Panc1 (cell line): ENCODE results near the gene XKR8. TPM values are rescaled to one million over a fixed set of nuclear protein-coding genes. Genes with fewer than 3 reads are reported as not detected.

Experiments
- ATAC-seq: fragments of 200-7000 bp; cut with Tn5 transposase; 2 replicates; pipeline ENCODE4 v1.9.1; 2020; ENCODE audit warnings: mild to moderate bottlenecking, moderate library complexity
- BruUV-seq: library from RNA; stranded (reverse); fragments of 400-500 nt; replicated peaks from 2 replicates; lab custom pipeline; 2021; lab: Mats Ljungman, UMichigan
- CTCF ChIA-PET: fragments of 300-600 bp; sonication (Branson Sonifier 250); formaldehyde crosslinking; loops from one replicate; lab custom pipeline; 2022; ENCODE audit warnings: antibody characterized with exemption; lab: Charles Lee
- POLR2A ChIA-PET: fragments of 300-600 bp; sonication (Branson Sonifier 250); formaldehyde crosslinking; loops from one replicate; lab custom pipeline; 2022; ENCODE audit warnings: antibody characterized with exemption; lab: Charles Lee
- DNase-seq: peaks from one replicate; pipeline ENCODE4 v3.0.0-alpha.2; 2010; ENCODE audit warnings: low read depth, low spot score
- H3K27ac ChIP-seq: 2 replicates; pipeline ENCODE4 v1.5.1; 2011; ENCODE audit warnings: mild to moderate bottlenecking, low read length, inconsistent platforms
- H3K27me3 ChIP-seq: fragments of 200-500 bp; sonication (Bioruptor generic); 2 replicates; pipeline ENCODE4 v1.6.0; 2014; ENCODE audit warnings: low read length, inconsistent platforms; ENCODE audit not compliant: control insufficient read depth, insufficient read depth
- H3K36me3 ChIP-seq: fragments of 200-500 bp; sonication (Bioruptor generic); 2 replicates; pipeline ENCODE4 v1.5.1; 2014; ENCODE audit warnings: inconsistent platforms, mild to moderate bottlenecking, low read length, moderate library complexity; ENCODE audit not compliant: control insufficient read depth, insufficient read depth
- H3K4me1 ChIP-seq: 2 replicates; pipeline ENCODE4 v1.5.1; 2011; ENCODE audit warnings: inconsistent platforms, mild to moderate bottlenecking, low read length, moderate library complexity; ENCODE audit not compliant: control insufficient read depth, insufficient read depth
- H3K4me3 ChIP-seq, 2 experiments: 2 replicates each; pipeline ENCODE4 v1.5.1; 2011 to 2012; ENCODE audit warnings: low read depth in 2 of 2, low read length in 2 of 2, mild to moderate bottlenecking in 2 of 2, inconsistent platforms in 1 of 2, moderate library complexity in 1 of 2
- H3K9me3 ChIP-seq: fragments of 200-500 bp; sonication (Bioruptor generic); 2 replicates; pipeline ENCODE4 v1.5.1; 2014; ENCODE audit warnings: low read depth, mild to moderate bottlenecking, inconsistent platforms, low read length, moderate library complexity; ENCODE audit not compliant: control insufficient read depth, insufficient read depth
- CTCF ChIP-seq: fragments of 450-650 bp; IDR thresholded peaks from 2 replicates; pipeline ENCODE4 v1.5.1; 2017; ENCODE audit warnings: mild to moderate bottlenecking
- POLR2AphosphoS5 ChIP-seq: IDR thresholded peaks from 2 replicates; pipeline ENCODE4 v1.6.1; 2012; ENCODE audit warnings: mild to moderate bottlenecking, low read depth, low read length, moderate library complexity
- REST ChIP-seq, 2 experiments: IDR thresholded peaks; 2 replicates each; pipeline ENCODE4 v1.6.1; 2011 to 2012; ENCODE audit warnings: low read depth in 2 of 2, control low read depth in 1 of 2, low read length in 1 of 2, mild to moderate bottlenecking in 1 of 2, moderate library complexity in 1 of 2; ENCODE audit not compliant: insufficient read depth in 1 of 2
- SIN3A ChIP-seq: IDR thresholded peaks from 2 replicates; pipeline ENCODE4 v1.6.1; 2012; ENCODE audit warnings: low read depth, mild to moderate bottlenecking, low read length, moderate library complexity, borderline replicate concordance; ENCODE audit not compliant: insufficient read depth
- TCF7L2 ChIP-seq: IDR thresholded peaks from 2 replicates; pipeline ENCODE4 v1.6.1; 2011; ENCODE audit warnings: mild to moderate bottlenecking, low read depth, low read length, inconsistent platforms
- in situ Hi-C: cut with HindIII; loops from 2 replicates; pipeline ENCODE4 v1.10.0; 2016; ENCODE audit warnings: low sequenced_read_pairs, low pct_unique_long_range_greater_than_20kb
- intact Hi-C: fragments of 100-400 bp; cut with micrococcal nuclease; formaldehyde crosslinking; loops from one replicate; pipeline ENCODE4 v1.10.0; 2022; ENCODE audit not compliant: unreplicated experiment
- total RNA-seq: library from RNA; stranded (reverse); gene quantifications from one replicate; pipeline ENCODE4 v1.2.1, GENCODE V29; 2021; ENCODE audit not compliant: unreplicated experiment

XKR8 gene
- total RNA-seq, 1 experiment from 2014 or later = 10.6 TPM

GRCh38 chr1:27960762-27961645, 1.2 kb downstream of the XKR8 start:
- intact Hi-C loops (no loop called here), in situ Hi-C loops (no loop called here)
- DNase-seq (no peak), ATAC-seq (no peak)
- H3K9me3 ChIP-seq = no peaks in the 10 kb centered on the region
- H3K27ac ChIP-seq = peak overlapping the region; percentile 83; the same call in 1 of the 2 replicates
- TF ChIP-seq POLR2AphosphoS5 (no peak), CTCF (no peak), TCF7L2 (no peak), SIN3A (no peak), REST (IDR thresholded peaks at IDR 0.05; ENCODE audit: insufficient read depth in 1 of 2, low read depth in 2 of 2, low read length in 1 of 2) (no peak)
- no peaks in the 10 kb centered on the region for H3K27me3 ChIP-seq
- no peaks in the 10 kb centered on the region; the same call in 1 of the 2 replicates for H3K36me3 ChIP-seq
- H3K4me3 ChIP-seq = peak overlapping the region; percentile 78 to 83; a peak in 3 of 4 replicates
- POLR2A ChIA-PET = interaction anchor here (0.6 kb wide), 1 partner anchor 141 kb away, joined by 3 read pairs; no protein-coding TSS in a partner anchor
- CTCF ChIA-PET = interaction anchor here (0.5 to 0.6 kb wide), 2 partner anchors 40 to 403 kb away, joined by 3 to 11 read pairs; no protein-coding TSS in a partner anchor
- no TSS peak for BruUV-seq
- H3K4me1 ChIP-seq = peaks cover 22% of the 10 kb centered on the region

- Histone ChIP-seq H3K36me3 (no peaks in the 10 kb centered on the region; the same call in 1 of the 2 replicates), H3K4me1 (peaks cover 22% of the 10 kb centered on the region), H3K9me3 (no peaks in the 10 kb centered on the region), H3K27ac (no peak overlapping the region), H3K4me3 (no peak overlapping the region), H3K27me3 (no peaks in the 10 kb centered on the region)
- DNase-seq (no peak), ATAC-seq (no peak)
- ChIA-PET POLR2A (interaction anchor here (0.5 to 0.6 kb wide), 3 partner anchors 140 to 608 kb away, joined by 3 to 7 read pairs (median 3); no protein-coding TSS in a partner anchor), CTCF (no interaction called here)
- TSS peak; percentile 53 for BruUV-seq
- in situ Hi-C loops = no loop called here
- intact Hi-C loops = no loop called here
- TF ChIP-seq TCF7L2 (no peak), SIN3A (no peak), CTCF (no peak), POLR2AphosphoS5 (no peak), REST (IDR thresholded peaks at IDR 0.05; ENCODE audit: insufficient read depth in 1 of 2, low read depth in 2 of 2, low read length in 1 of 2) (no peak)
Measured at GRCh38 chr1:27961646-27962221, 2.0 kb downstream of the XKR8 start.
